ENCODE measurements around the gene POLR1E. TPM values are rescaled to one million over a fixed set of nuclear protein-coding genes. Genes with fewer than 3 reads are reported as not detected.

Gene POLR1E, protein sequence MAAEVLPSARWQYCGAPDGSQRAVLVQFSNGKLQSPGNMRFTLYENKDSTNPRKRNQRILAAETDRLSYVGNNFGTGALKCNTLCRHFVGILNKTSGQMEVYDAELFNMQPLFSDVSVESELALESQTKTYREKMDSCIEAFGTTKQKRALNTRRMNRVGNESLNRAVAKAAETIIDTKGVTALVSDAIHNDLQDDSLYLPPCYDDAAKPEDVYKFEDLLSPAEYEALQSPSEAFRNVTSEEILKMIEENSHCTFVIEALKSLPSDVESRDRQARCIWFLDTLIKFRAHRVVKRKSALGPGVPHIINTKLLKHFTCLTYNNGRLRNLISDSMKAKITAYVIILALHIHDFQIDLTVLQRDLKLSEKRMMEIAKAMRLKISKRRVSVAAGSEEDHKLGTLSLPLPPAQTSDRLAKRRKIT
- total RNA-seq: 10 to 100 TPM; 16.7 to 23.8 TPM
- 10 to 100 TPM; 15.1 to 25.7 TPM for polyA plus RNA-seq
- long read RNA-seq, donor 1, transcript POLR1E-202 (12 exons, 1,868 nt): major isoform, 70 of 74 reads
- long read RNA-seq, donor 1, partial matches to known transcripts: 0 of 74 reads
- long read RNA-seq, donor 1, other reads (novel, unspliced or antisense): 3 of 74 reads
- long read RNA-seq, donor 2, partial matches to known transcripts: 2 of 5 reads
- long read RNA-seq, donor 2, other reads (novel, unspliced or antisense): 0 of 5 reads

- DNase-seq (peak; percentile 96 to 98), ATAC-seq (ENCODE audit: low FRiP score) (peak; percentile 97)
- WGBS, 2 donors: 3 to 4% methylated on average over 46 to 56 of the region's 56 CpGs
- Histone ChIP-seq H3K36me3 (ENCODE audit: control insufficient read depth in 1 of 2, insufficient read depth in 2 of 2, low read length in 1 of 2) (no peaks in the 10 kb centered on the region), H3K4me3 (ENCODE audit: low read length in 2 of 2) (peak within 1 kb of the TSS; percentile 45 to 48), H3K27ac (ENCODE audit: low read depth in 1 of 2, low read length in 2 of 2) (peak within 1 kb of the TSS; percentile 87 to 93), H3K27me3 (ENCODE audit: control insufficient read depth in 1 of 2, insufficient read depth in 2 of 2, low read length in 1 of 2) (no peaks in the 10 kb centered on the region), H3K4me1 (ENCODE audit: control insufficient read depth in 1 of 2, insufficient read depth in 2 of 2, low read length in 2 of 2) (peaks cover 0 to 6% of the 10 kb centered on the region in 2 donors), H3K9me3 (ENCODE audit: control insufficient read depth, low read length) (no peaks in the 10 kb centered on the region)
- intact Hi-C loops (cut with DNase I): loop anchor here (2.0 to 10.0 kb wide), 4 partner anchors 92 to 909 kb away; partner anchors contain the start of genes ALDH1B1 (in 1 of the 2), DCAF10 (in 1 of the 2), FBXO10 (in 1 of the 2) and TOMM5 (in 1 of the 2)
Observed at GRCh38 chr9:37485389-37486255, at the start of gene POLR1E. POLR1E (plus strand) TSS chr9:37485948; CDS start chr9:37486048, 100 bp downstream.

DNA sequence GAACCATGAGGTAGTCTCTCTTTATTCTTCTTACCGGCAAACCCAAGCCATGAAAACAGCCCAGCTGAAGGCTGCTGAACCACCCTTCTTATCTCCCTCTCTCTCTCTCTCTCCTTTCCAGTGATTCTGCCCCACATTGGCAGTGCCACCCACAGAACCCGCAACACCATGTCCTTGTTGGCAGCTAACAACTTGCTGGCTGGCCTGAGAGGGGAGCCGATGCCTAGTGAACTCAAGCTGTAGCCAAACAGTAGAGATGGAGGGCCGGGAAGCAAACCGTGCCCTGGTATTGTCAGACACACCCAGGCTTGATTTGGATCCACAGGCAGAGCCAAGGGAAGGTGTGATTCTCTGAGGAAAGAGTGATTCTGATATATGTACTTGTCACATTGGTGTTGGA, 49.2 kb upstream of the POLR1E start:
- Histone ChIP-seq H3K4me3 (ENCODE audit: low read length in 2 of 2) (no peak overlapping the region), H3K9me3 (ENCODE audit: control insufficient read depth, low read length) (no peaks in the 10 kb centered on the region), H3K4me1 (ENCODE audit: control insufficient read depth in 1 of 2, insufficient read depth in 2 of 2, low read length in 2 of 2) (no peaks in the 10 kb centered on the region), H3K27ac (ENCODE audit: low read depth in 1 of 2, low read length in 2 of 2) (no peak overlapping the region), H3K36me3 (ENCODE audit: control insufficient read depth in 1 of 2, insufficient read depth in 2 of 2, low read length in 1 of 2) (peaks cover 9 to 17% of the 10 kb centered on the region in 2 donors), H3K27me3 (ENCODE audit: control insufficient read depth in 1 of 2, insufficient read depth in 2 of 2, low read length in 1 of 2) (no peaks in the 10 kb centered on the region)
- no peak for ATAC-seq (ENCODE audit: low FRiP score)
- DNase-seq: no peak
- 40 to 45% methylated on average over 5 of the region's 5 CpGs for WGBS, 2 donors
- intact Hi-C loops (cut with DNase I): no loop called here

DNA sequence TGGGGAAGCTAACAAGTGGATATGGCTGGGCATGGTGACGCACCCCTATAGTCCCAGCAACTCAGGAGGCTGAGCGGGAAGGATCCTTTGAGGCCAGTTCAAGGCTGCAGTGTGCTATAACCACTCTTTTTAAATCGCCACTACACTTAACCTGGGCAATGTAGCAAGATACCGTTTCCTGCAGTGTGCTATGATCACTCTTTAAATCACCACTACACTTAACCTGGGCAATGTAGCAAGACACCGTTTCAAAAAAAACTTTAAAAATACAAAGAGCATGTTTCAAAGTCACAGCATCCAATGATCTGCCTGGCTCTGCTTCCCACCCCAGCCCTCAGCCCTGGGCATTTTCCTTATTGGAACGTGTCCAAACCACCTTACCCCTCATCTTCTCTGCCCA, 48.7 kb upstream of the POLR1E start:
- WGBS, 2 donors: 90 to 92% methylated on average over 6 of the region's 6 CpGs
- no peak overlapping the region for H3K27ac ChIP-seq (ENCODE audit: low read depth in 1 of 2, low read length in 2 of 2)
- ATAC-seq (ENCODE audit: low FRiP score) (no peak), DNase-seq (no peak)
- no peak overlapping the region for H3K4me3 ChIP-seq (ENCODE audit: low read length in 2 of 2)
- no peaks in the 10 kb centered on the region for H3K9me3 ChIP-seq (ENCODE audit: control insufficient read depth, low read length)
- intact Hi-C loops (cut with DNase I): no loop called here
- H3K27me3 ChIP-seq (ENCODE audit: control insufficient read depth in 1 of 2, insufficient read depth in 2 of 2, low read length in 1 of 2): no peaks in the 10 kb centered on the region
- H3K36me3 ChIP-seq (ENCODE audit: control insufficient read depth in 1 of 2, insufficient read depth in 2 of 2, low read length in 1 of 2): peaks cover 9 to 20% of the 10 kb centered on the region in 2 donors
- H3K4me1 ChIP-seq (ENCODE audit: control insufficient read depth in 1 of 2, insufficient read depth in 2 of 2, low read length in 2 of 2): no peaks in the 10 kb centered on the region

DNA sequence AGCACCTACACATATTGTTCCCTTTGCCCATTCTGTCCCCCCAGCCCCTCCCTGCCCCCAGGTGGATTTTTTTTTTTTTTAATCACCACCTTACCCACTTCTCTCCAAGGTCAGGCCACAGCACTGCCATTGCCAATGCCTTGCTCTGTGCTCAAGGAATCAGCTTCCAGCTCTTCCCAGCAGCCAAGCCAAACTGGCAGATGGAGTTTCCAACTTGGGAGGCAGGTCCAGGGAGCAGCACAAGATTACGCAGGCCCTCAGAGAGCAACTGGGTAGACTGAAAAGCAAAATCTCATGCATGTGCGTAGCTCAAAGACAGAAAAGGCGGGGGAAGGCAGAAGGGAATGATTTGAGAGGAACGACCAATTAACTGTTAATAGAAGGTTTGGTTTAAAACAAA, 48.1 kb upstream of the POLR1E start:
- WGBS, 2 donors: 75 to 84% methylated on average over 4 of the region's 4 CpGs
- intact Hi-C loops (cut with DNase I): no loop called here
- DNase-seq (no peak), ATAC-seq (ENCODE audit: low FRiP score) (no peak)
- peak overlapping the region in 1 of 2 donors; percentile 25 for H3K27ac ChIP-seq (ENCODE audit: low read depth in 1 of 2, low read length in 2 of 2)
- H3K4me1 ChIP-seq (ENCODE audit: control insufficient read depth in 1 of 2, insufficient read depth in 2 of 2, low read length in 2 of 2): no peaks in the 10 kb centered on the region
- H3K9me3 ChIP-seq (ENCODE audit: control insufficient read depth, low read length): no peaks in the 10 kb centered on the region
- no peak overlapping the region for H3K4me3 ChIP-seq (ENCODE audit: low read length in 2 of 2)
- no peaks in the 10 kb centered on the region for H3K27me3 ChIP-seq (ENCODE audit: control insufficient read depth in 1 of 2, insufficient read depth in 2 of 2, low read length in 1 of 2)
- H3K36me3 ChIP-seq (ENCODE audit: control insufficient read depth in 1 of 2, insufficient read depth in 2 of 2, low read length in 1 of 2): peaks cover 9 to 22% of the 10 kb centered on the region in 2 donors

DNA sequence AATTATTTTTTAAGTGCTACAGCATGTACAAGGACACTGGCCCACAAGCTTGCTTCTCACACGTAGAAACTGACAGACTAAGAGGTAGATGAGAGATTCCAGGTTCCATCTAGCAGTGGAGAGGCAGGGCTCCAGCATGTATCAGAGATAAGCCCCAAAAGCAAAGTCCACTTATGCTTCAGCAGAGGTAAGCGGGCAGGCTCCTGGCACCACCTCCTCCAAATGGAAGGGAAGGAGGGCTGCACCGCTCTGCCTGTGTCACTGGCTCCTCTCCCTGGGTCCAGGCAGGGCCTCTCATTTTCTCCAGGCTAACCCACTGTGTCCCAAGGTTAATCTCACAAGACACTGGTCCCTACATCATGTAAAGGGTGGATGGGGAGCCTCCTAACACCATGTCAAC, 47.4 kb upstream of the POLR1E start:
- WGBS, 2 donors: 86 to 89% methylated on average over 3 of the region's 3 CpGs
- no peak for ATAC-seq (ENCODE audit: low FRiP score)
- intact Hi-C loops (cut with DNase I): no loop called here
- H3K27me3 ChIP-seq (ENCODE audit: control insufficient read depth in 1 of 2, insufficient read depth in 2 of 2, low read length in 1 of 2): no peaks in the 10 kb centered on the region
- no peak overlapping the region for H3K27ac ChIP-seq (ENCODE audit: low read depth in 1 of 2, low read length in 2 of 2)
- no peaks in the 10 kb centered on the region for H3K9me3 ChIP-seq (ENCODE audit: control insufficient read depth, low read length)
- DNase-seq: no peak
- H3K4me1 ChIP-seq (ENCODE audit: control insufficient read depth in 1 of 2, insufficient read depth in 2 of 2, low read length in 2 of 2): no peaks in the 10 kb centered on the region
- peaks cover 9 to 22% of the 10 kb centered on the region in 2 donors for H3K36me3 ChIP-seq (ENCODE audit: control insufficient read depth in 1 of 2, insufficient read depth in 2 of 2, low read length in 1 of 2)
- H3K4me3 ChIP-seq (ENCODE audit: low read length in 2 of 2): no peak overlapping the region

GRCh38 chr9:37441776-37442370, 43.9 kb upstream of the POLR1E start:
- Histone ChIP-seq H3K9me3 (ENCODE audit: control insufficient read depth, low read length) (no peaks in the 10 kb centered on the region), H3K27ac (ENCODE audit: low read depth in 1 of 2, low read length in 2 of 2) (no peak overlapping the region), H3K36me3 (ENCODE audit: control insufficient read depth in 1 of 2, insufficient read depth in 2 of 2, low read length in 1 of 2) (peaks cover 9 to 20% of the 10 kb centered on the region in 2 donors), H3K27me3 (ENCODE audit: control insufficient read depth in 1 of 2, insufficient read depth in 2 of 2, low read length in 1 of 2) (no peaks in the 10 kb centered on the region), H3K4me1 (ENCODE audit: control insufficient read depth in 1 of 2, insufficient read depth in 2 of 2, low read length in 2 of 2) (no peaks in the 10 kb centered on the region), H3K4me3 (ENCODE audit: low read length in 2 of 2) (no peak overlapping the region)
- ATAC-seq (ENCODE audit: low FRiP score) (no peak), DNase-seq (no peak)
- 92 to 93% methylated on average over 21 of the region's 21 CpGs for WGBS, 2 donors
- intact Hi-C loops (cut with DNase I): no loop called here

DNA sequence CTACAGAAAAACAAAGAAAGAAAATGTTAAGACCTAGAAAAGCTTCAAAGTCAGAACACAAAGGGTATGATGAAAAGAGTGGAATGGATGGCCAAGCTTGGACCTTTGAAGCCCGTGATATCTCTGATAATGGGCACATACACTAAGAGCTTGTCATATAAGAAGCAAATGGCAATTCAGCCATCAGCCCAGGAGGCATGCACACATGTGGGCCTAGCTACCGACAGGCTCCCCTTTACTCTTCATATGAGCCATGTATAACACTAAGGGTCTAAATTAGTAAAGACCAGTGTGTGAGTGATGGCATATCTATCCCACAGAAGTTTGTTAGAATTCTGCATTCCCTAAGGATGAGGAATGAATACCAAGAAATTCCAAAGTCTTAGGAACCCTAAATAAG, 43.2 kb upstream of the POLR1E start:
- no peak for ATAC-seq (ENCODE audit: low FRiP score)
- DNase-seq: no peak
- Histone ChIP-seq H3K27ac (ENCODE audit: low read depth in 1 of 2, low read length in 2 of 2) (no peak overlapping the region), H3K27me3 (ENCODE audit: control insufficient read depth in 1 of 2, insufficient read depth in 2 of 2, low read length in 1 of 2) (no peaks in the 10 kb centered on the region), H3K4me1 (ENCODE audit: control insufficient read depth in 1 of 2, insufficient read depth in 2 of 2, low read length in 2 of 2) (no peaks in the 10 kb centered on the region), H3K9me3 (ENCODE audit: control insufficient read depth, low read length) (no peaks in the 10 kb centered on the region), H3K36me3 (ENCODE audit: control insufficient read depth in 1 of 2, insufficient read depth in 2 of 2, low read length in 1 of 2) (peaks cover 9 to 19% of the 10 kb centered on the region in 2 donors), H3K4me3 (ENCODE audit: low read length in 2 of 2) (no peak overlapping the region)
- WGBS, 2 donors: 82 to 86% methylated on average over 2 of the region's 2 CpGs
- intact Hi-C loops (cut with DNase I): no loop called here

DNA sequence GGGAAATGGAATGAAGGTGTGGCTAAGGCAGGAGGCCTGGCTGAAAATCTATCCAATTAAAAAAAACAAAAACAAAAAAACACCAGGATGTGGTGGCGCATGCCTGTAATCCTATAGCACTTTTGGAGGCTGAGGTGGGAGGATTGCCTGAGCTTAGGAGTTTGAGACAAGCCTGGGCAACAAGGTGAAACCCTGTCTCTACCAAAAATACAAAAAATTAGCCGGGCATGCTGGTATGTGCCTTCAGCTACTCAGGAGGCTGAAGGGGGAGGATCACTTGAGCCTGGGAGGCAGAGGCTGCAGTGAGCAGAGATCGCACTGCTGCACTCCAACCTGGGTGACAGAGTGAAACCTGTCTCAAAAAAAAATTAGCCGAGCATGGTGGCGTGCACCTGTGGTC, 42.2 kb upstream of the POLR1E start:
- no peak for ATAC-seq (ENCODE audit: low FRiP score)
- no peak for DNase-seq
- peaks cover 0 to 5% of the 10 kb centered on the region in 2 donors for H3K4me1 ChIP-seq (ENCODE audit: control insufficient read depth in 1 of 2, insufficient read depth in 2 of 2, low read length in 2 of 2)
- H3K4me3 ChIP-seq (ENCODE audit: low read length in 2 of 2): no peak overlapping the region
- no peaks in the 10 kb centered on the region for H3K27me3 ChIP-seq (ENCODE audit: control insufficient read depth in 1 of 2, insufficient read depth in 2 of 2, low read length in 1 of 2)
- H3K9me3 ChIP-seq (ENCODE audit: control insufficient read depth, low read length): no peaks in the 10 kb centered on the region
- intact Hi-C loops (cut with DNase I): no loop called here
- 90 to 97% methylated on average over 5 of the region's 5 CpGs for WGBS, 2 donors
- no peak overlapping the region for H3K27ac ChIP-seq (ENCODE audit: low read depth in 1 of 2, low read length in 2 of 2)
- H3K36me3 ChIP-seq (ENCODE audit: control insufficient read depth in 1 of 2, insufficient read depth in 2 of 2, low read length in 1 of 2): peaks cover 9 to 17% of the 10 kb centered on the region in 2 donors

Measured in aorta (tissue), 5 donors.